ENCODE measurements around the gene PRR9.

DNA sequence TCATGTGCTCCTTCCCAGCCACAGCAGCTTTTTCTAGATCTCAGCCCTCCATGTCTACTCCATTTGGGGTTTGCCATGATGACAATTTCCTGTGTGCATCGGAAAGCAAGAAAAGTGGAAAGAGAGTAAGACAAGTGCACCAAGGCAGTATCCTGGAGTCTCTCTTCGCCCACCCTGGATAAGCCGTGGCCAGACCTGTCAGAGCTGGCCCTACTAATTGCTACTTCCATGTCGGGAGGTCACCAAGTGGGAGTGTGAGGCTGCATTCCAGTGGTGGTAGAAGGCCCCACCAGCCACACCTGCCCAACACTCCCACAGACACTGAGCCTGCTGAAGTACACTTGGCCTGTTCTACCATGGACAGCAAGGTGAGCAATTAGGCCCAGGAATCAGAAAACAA, 28.1 kb downstream of the PRR9 start:
- TF ChIP-seq, protein P1, sequence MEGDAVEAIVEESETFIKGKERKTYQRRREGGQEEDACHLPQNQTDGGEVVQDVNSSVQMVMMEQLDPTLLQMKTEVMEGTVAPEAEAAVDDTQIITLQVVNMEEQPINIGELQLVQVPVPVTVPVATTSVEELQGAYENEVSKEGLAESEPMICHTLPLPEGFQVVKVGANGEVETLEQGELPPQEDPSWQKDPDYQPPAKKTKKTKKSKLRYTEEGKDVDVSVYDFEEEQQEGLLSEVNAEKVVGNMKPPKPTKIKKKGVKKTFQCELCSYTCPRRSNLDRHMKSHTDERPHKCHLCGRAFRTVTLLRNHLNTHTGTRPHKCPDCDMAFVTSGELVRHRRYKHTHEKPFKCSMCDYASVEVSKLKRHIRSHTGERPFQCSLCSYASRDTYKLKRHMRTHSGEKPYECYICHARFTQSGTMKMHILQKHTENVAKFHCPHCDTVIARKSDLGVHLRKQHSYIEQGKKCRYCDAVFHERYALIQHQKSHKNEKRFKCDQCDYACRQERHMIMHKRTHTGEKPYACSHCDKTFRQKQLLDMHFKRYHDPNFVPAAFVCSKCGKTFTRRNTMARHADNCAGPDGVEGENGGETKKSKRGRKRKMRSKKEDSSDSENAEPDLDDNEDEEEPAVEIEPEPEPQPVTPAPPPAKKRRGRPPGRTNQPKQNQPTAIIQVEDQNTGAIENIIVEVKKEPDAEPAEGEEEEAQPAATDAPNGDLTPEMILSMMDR (conservative IDR thresholded peaks at IDR 0.05 in 1 of 2, IDR thresholded peaks at IDR 0.05 in 1 of 2; ENCODE audit: low read depth in 1 of 2, low read length in 2 of 2), result no peak
- no peak for TF ChIP-seq EZH2 (IDR thresholded peaks at IDR 0.05; ENCODE audit: low read length, missing control alignments)

Data from fibroblast of lung (primary cell).